HepG2 (cell line): ENCODE measurements around the gene FHL1. TPM values are rescaled to one million over a fixed set of nuclear protein-coding genes. Genes with fewer than 3 reads are reported as not detected.

ENCODE experiments used
- ATAC-seq: fragments of 200-7000 bp; cut with Tn5 transposase; 3 replicates; pipeline ENCODE4 v1.9.1; 2020; ENCODE audit warnings: mild to moderate bottlenecking, moderate library complexity
- BruUV-seq: library from RNA; stranded (reverse); fragments of 400-500 nt; replicated peaks from 2 replicates; lab custom pipeline; 2021; lab: Mats Ljungman, UMichigan
- CTCF ChIA-PET: fragments of 300-600 bp; formaldehyde crosslinking; extraction: SDS; loops from one replicate; lab custom pipeline; 2021; ENCODE audit warnings: low total read pairs, inconsistent platforms, low intra/inter-chr PET ratio; lab: Yijun Ruan, JAX
- POLR2A ChIA-PET: fragments of 350-600 bp; sonication (Branson Sonifier 250); formaldehyde crosslinking; loops from one replicate; lab custom pipeline; 2020; ENCODE audit warnings: antibody characterized with exemption, inconsistent platforms; lab: Yijun Ruan, JAX
- DNase-seq: peaks from one replicate; pipeline ENCODE4 v3.0.0-alpha.2; 2015; ENCODE audit warnings: low spot score
- FAIRE-seq: peaks from 3 replicates; lab custom pipeline; 2011; peaks lifted over from hg19 to GRCh38; lab: Jason Lieb, UNC
- H2AFZ ChIP-seq: one replicate; pipeline ENCODE4 v1.6.1; 2011; ENCODE audit warnings: low read length, inconsistent platforms
- H3K27ac ChIP-seq: fragments of 300-600 bp; 3 replicates; pipeline ENCODE4 v1.8.0; 2011; ENCODE audit warnings: mixed run types, mild to moderate bottlenecking, mixed read lengths, low read length, inconsistent platforms; ENCODE audit not compliant: insufficient read depth; ENCODE audit errors: extremely low read length
- H3K27me3 ChIP-seq, 2 experiments: fragments of 200-600 bp in 1 of 2; 2 replicates in 1 of 2; 3 replicates in 1 of 2; pipeline versions ENCODE4 v1.6.0 to v1.8.0; 2011; ENCODE audit warnings: low read length in 2 of 2, mild to moderate bottlenecking in 2 of 2, moderate library complexity in 2 of 2, inconsistent platforms in 1 of 2; ENCODE audit not compliant: insufficient read depth in 2 of 2, control insufficient read depth in 1 of 2
- H3K36me3 ChIP-seq, 2 experiments: fragments of 200-600 bp in 1 of 2; replicated peaks in 1 of 2; 2 replicates in 1 of 2; 3 replicates in 1 of 2; pipeline versions ENCODE4 v1.5.1 to v1.8.0; 2011; ENCODE audit warnings: low read length in 2 of 2, inconsistent platforms in 1 of 2; ENCODE audit not compliant: insufficient read depth in 2 of 2, control insufficient read depth in 1 of 2
- H3K4me1 ChIP-seq: 2 replicates; pipeline ENCODE4 v1.5.1; 2012; ENCODE audit warnings: low read length, inconsistent platforms; ENCODE audit not compliant: insufficient read depth
- H3K4me2 ChIP-seq: 2 replicates; pipeline ENCODE4 v1.6.0; 2011; ENCODE audit warnings: low read depth, low read length, inconsistent platforms
- H3K4me3 ChIP-seq, 3 experiments: fragments of 200-600 bp in 1 of 3; sonication (generic), shearing (Covaris generic) in 1 of 3; replicated peaks in 1 of 3; 2 replicates each; pipeline ENCODE4 v1.5.1; 2011 to 2016; ENCODE audit warnings: low read length in 3 of 3, inconsistent platforms in 2 of 3, low read depth in 2 of 3, mild to moderate bottlenecking in 2 of 3, control low read depth in 1 of 3, mixed read lengths in 1 of 3; ENCODE audit not compliant: insufficient read depth in 1 of 3
- H3K79me2 ChIP-seq: one replicate; pipeline ENCODE4 v1.6.1; 2011; ENCODE audit warnings: low read length, inconsistent platforms; ENCODE audit not compliant: insufficient read depth
- H3K9ac ChIP-seq: 2 replicates; pipeline ENCODE4 v1.6.0; 2011; ENCODE audit warnings: mild to moderate bottlenecking, low read depth, low read length, inconsistent platforms; ENCODE audit not compliant: insufficient read depth
- H3K9me3 ChIP-seq: 2 replicates; pipeline ENCODE4 v1.5.1; 2012; ENCODE audit warnings: mild to moderate bottlenecking, low read length
- H4K20me1 ChIP-seq: 2 replicates; pipeline ENCODE4 v1.6.0; 2011; ENCODE audit warnings: inconsistent platforms, mild to moderate bottlenecking, low read length, moderate library complexity; ENCODE audit not compliant: insufficient read depth
- ARID2 ChIP-seq: sonication (generic); formaldehyde crosslinking; IDR thresholded peaks from 2 replicates; pipeline ENCODE4 v1.8.1; 2022; ENCODE audit warnings: mild to moderate bottlenecking, missing genetic modification reagents, borderline replicate concordance
- ATF7 ChIP-seq, 2 experiments: fragments of 450-650 bp in 1 of 2; sonication (generic) in 1 of 2; formaldehyde crosslinking in 1 of 2; IDR thresholded peaks; 2 replicates each; pipeline versions ENCODE4 v1.4.0 to v1.6.1; 2016 to 2020; ENCODE audit warnings: antibody characterized with exemption in 1 of 2, mild to moderate bottlenecking in 1 of 2, missing genetic modification reagents in 1 of 2
- ETV5 ChIP-seq: IDR thresholded peaks from 2 replicates; pipeline ENCODE4 v1.6.1; 2018; ENCODE audit warnings: missing biosample characterization, missing genetic modification reagents, inconsistent platforms, borderline replicate concordance
- GATAD1 ChIP-seq: IDR thresholded peaks from 2 replicates; pipeline ENCODE4 v1.6.1; 2016; ENCODE audit warnings: missing genetic modification reagents, missing compliant biosample characterization
- MIXL1 ChIP-seq: IDR thresholded peaks from 2 replicates; pipeline ENCODE4 v1.6.1; 2016
- MXI1 ChIP-seq: IDR thresholded peaks from 3 replicates; pipeline ENCODE4 v1.6.1; 2012; ENCODE audit warnings: low read depth, low read length, inconsistent platforms, borderline replicate concordance
- SAFB2 ChIP-seq: sonication (generic); formaldehyde crosslinking; IDR thresholded peaks from 2 replicates; pipeline ENCODE4 v1.5.1; 2020; ENCODE audit warnings: missing genetic modification reagents, low read depth, mild to moderate bottlenecking, borderline replicate concordance
- ZNF138 ChIP-seq: sonication (generic); formaldehyde crosslinking; IDR thresholded peaks from 2 replicates; pipeline ENCODE4 v1.5.0; 2020; ENCODE audit warnings: mild to moderate bottlenecking, low read depth, missing genetic modification reagents
- ZNF337 ChIP-seq: sonication (generic); formaldehyde crosslinking; IDR thresholded peaks from 2 replicates; pipeline ENCODE4 v1.5.1; 2020; ENCODE audit warnings: missing genetic modification reagents, low read depth, mild to moderate bottlenecking, borderline replicate concordance
- ZNF383 ChIP-seq: sonication (generic); formaldehyde crosslinking; IDR thresholded peaks from 2 replicates; pipeline ENCODE4 v1.4.0; 2020; ENCODE audit warnings: missing genetic modification reagents, mild to moderate bottlenecking, borderline replicate concordance
- ZNF431 ChIP-seq: sonication (generic); formaldehyde crosslinking; IDR thresholded peaks from 2 replicates; pipeline ENCODE4 v1.9.0; 2022; ENCODE audit warnings: missing genetic modification reagents, low read depth, mild to moderate bottlenecking, borderline replicate concordance
- ZNF552 ChIP-seq: sonication (generic); formaldehyde crosslinking; IDR thresholded peaks from 2 replicates; pipeline ENCODE4 v1.9.0; 2022; ENCODE audit warnings: missing genetic modification reagents, mild to moderate bottlenecking, borderline replicate concordance
- WGBS: methylation state at CpG from one replicate; pipeline ENCODE4 v1.1.6; 2017; ENCODE audit warnings: low lambda C conversion rate; 5-methylcytosine and 5-hydroxymethylcytosine counted together
- in situ Hi-C: cut with HindIII; loops from 2 replicates; pipeline ENCODE4 v1.10.0; 2017; ENCODE audit warnings: low pct_unique_long_range_greater_than_20kb; ENCODE audit not compliant: extremely low pct_ligation_motif_present
- intact Hi-C: fragments of 100-400 bp; cut with micrococcal nuclease; formaldehyde crosslinking; loops from one replicate; pipeline ENCODE4 v1.10.0; 2022; ENCODE audit not compliant: unreplicated experiment
- polyA plus RNA-seq, 8 experiments: library from polyadenylated mRNA; depleted of rRNA in 3 of 8; stranded (reverse) in 7 of 8; unstranded in 1 of 8; fragments of >200 nt; fragmentation: Illumina TruSeq in 4 of 8; extraction: Trizol in 4 of 8; gene quantifications; 2 replicates each; pipeline versions ENCODE4 v1.2.1 to v1.2.3, GENCODE V29; 2011 to 2016; ENCODE audit warnings: low read depth in 4 of 8, missing spikeins in 1 of 8, mixed read lengths in 1 of 8; ENCODE audit not compliant: insufficient read depth in 1 of 8
- total RNA-seq, 5 experiments: library from RNA; depleted of rRNA; stranded (reverse); fragments of >200 nt; fragmentation: Illumina TruSeq; extraction: Trizol; gene quantifications; 2 replicates each; pipeline ENCODE4 v1.2.3, GENCODE V29; 2016; ENCODE audit warnings: low read depth in 1 of 5
- TF ChIP-seq, protein P1 (sequence below): sonication (generic); formaldehyde crosslinking; IDR thresholded peaks from 2 replicates; pipeline ENCODE4 v1.4.0; 2020; ENCODE audit warnings: low read depth, missing genetic modification reagents
- TF ChIP-seq, protein P2 (sequence below): sonication (generic); formaldehyde crosslinking; IDR thresholded peaks from 2 replicates; pipeline ENCODE4 v1.4.0; 2020; ENCODE audit warnings: missing genetic modification reagents

The FHL1 gene
- total and polyA plus RNA-seq, 2 of the 13 experiments (the other 11 are each of a cell fraction or from before 2014, with no cell fraction given) = 0.33 TPM; not detected in 1

DNA sequence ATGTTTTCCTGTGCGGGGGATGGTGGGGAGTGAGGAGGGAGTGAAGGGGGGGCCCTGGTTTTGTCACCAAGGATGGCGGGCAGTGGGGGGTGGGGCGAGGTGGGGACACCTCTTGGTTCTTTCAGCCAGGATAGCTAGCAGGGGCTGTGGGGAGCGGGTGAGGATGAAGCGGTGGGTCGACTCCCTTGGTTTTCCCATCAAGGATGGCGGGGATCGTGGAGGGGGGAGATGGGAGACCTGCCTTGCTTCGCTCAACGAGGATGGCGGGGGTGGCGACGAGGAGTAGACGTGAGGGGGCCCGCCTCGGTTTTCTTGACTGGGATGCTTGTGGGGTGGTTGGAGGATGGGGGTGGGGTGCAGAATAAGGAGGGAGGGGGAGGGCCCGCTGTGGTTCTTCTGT lies 643 bp downstream of the FHL1 start:
- no peaks in the 10 kb centered on the region for H3K36me3 ChIP-seq
- H3K79me2 ChIP-seq = no peaks in the 10 kb centered on the region
- TF ChIP-seq ZNF383 (CRISPR knock-in tag) (no peak), ETV5 (CRISPR knock-in tag) (no peak)
- TF ChIP-seq, protein P1, sequence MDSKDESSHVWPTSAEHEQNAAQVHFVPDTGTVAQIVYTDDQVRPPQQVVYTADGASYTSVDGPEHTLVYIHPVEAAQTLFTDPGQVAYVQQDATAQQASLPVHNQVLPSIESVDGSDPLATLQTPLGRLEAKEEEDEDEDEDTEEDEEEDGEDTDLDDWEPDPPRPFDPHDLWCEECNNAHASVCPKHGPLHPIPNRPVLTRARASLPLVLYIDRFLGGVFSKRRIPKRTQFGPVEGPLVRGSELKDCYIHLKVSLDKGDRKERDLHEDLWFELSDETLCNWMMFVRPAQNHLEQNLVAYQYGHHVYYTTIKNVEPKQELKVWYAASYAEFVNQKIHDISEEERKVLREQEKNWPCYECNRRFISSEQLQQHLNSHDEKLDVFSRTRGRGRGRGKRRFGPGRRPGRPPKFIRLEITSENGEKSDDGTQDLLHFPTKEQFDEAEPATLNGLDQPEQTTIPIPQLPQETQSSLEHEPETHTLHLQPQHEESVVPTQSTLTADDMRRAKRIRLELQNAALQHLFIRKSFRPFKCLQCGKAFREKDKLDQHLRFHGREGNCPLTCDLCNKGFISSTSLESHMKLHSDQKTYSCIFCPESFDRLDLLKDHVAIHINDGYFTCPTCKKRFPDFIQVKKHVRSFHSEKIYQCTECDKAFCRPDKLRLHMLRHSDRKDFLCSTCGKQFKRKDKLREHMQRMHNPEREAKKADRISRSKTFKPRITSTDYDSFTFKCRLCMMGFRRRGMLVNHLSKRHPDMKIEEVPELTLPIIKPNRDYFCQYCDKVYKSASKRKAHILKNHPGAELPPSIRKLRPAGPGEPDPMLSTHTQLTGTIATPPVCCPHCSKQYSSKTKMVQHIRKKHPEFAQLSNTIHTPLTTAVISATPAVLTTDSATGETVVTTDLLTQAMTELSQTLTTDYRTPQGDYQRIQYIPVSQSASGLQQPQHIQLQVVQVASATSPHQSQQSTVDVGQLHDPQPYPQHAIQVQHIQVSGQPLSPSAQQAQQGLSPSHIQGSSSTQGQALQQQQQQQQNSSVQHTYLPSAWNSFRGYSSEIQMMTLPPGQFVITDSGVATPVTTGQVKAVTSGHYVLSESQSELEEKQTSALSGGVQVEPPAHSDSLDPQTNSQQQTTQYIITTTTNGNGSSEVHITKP (CRISPR knock-in tag) = no peak
- TF ChIP-seq, all 625 proteins: peak for 0
- WGBS = 63% methylated on average over 15 of the region's 17 CpGs
- ChIA-PET CTCF (no interaction called here), POLR2A (no interaction called here)
- no peak overlapping the region for H3K4me3 ChIP-seq
- no TSS peak for BruUV-seq
- H3K27ac ChIP-seq = no peak overlapping the region
- ATAC-seq (no peak), FAIRE-seq (no peak), DNase-seq (no peak)
- H3K27me3 ChIP-seq = peaks cover 0 to 10% of the 10 kb centered on the region in 2 experiments; a peak in 2 of 5 replicates
- in situ Hi-C loops = no loop called here
- intact Hi-C loops = no loop called here
- no peaks in the 10 kb centered on the region for H3K9me3 ChIP-seq
- no peak overlapping the region for H2AFZ ChIP-seq
- H3K4me1 ChIP-seq = no peaks in the 10 kb centered on the region
- H4K20me1 ChIP-seq = no peaks in the 10 kb centered on the region
- no peak overlapping the region for H3K4me2 ChIP-seq
- H3K9ac ChIP-seq = no peak overlapping the region

DNA sequence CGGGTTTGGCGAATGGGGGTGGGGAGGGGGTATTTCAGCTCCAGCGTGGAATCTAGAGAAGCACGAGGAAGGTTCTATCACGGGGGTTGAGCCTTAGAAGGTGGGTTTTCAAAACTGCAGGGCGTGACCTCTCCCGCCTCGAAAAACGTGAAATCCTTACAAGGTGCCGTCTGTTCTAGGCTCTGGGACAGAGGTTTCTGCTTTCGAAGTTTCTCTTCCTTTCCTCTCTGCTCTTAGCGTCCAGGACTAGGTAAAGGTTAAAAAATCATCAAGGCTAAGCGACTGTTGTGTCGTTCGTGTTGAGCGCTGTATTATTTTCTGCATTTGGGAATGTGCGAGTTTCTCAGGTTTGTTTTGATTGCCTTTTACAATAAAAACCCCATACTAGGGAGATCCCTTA lies 1.1 kb downstream of the FHL1 start:
- Histone ChIP-seq H4K20me1 (no peaks in the 10 kb centered on the region), H3K27ac (no peak overlapping the region), H2AFZ (no peak overlapping the region), H3K4me3 (no peak overlapping the region), H3K27me3 (peaks cover 0 to 10% of the 10 kb centered on the region in 2 experiments; a peak in 2 of 5 replicates), H3K4me2 (no peak overlapping the region), H3K36me3 (no peaks in the 10 kb centered on the region), H3K79me2 (no peaks in the 10 kb centered on the region), H3K9ac (no peak overlapping the region), H3K9me3 (no peaks in the 10 kb centered on the region), H3K4me1 (no peaks in the 10 kb centered on the region)
- POLR2A ChIA-PET = no interaction called here
- DNase-seq = no peak
- CTCF ChIA-PET = no interaction called here
- WGBS = 51% methylated on average over 17 of the region's 17 CpGs
- no peak for FAIRE-seq
- ATAC-seq = no peak
- in situ Hi-C loops = no loop called here
- BruUV-seq = no TSS peak
- intact Hi-C loops = no loop called here
- TF ChIP-seq ZNF337 (CRISPR knock-in tag) = no peak
- TF ChIP-seq ZNF431 (CRISPR knock-in tag) = no peak
- TF ChIP-seq ATF7 (IDR thresholded peaks at IDR 0.05) = no peak
- no peak for TF ChIP-seq ATF7 (CRISPR knock-in tag; IDR thresholded peaks at IDR 0.05)
- no peak for TF ChIP-seq ARID2 (CRISPR knock-in tag)
- no peak for TF ChIP-seq GATAD1 (CRISPR knock-in tag)
- TF ChIP-seq MIXL1 = no peak
- TF ChIP-seq, protein P2, sequence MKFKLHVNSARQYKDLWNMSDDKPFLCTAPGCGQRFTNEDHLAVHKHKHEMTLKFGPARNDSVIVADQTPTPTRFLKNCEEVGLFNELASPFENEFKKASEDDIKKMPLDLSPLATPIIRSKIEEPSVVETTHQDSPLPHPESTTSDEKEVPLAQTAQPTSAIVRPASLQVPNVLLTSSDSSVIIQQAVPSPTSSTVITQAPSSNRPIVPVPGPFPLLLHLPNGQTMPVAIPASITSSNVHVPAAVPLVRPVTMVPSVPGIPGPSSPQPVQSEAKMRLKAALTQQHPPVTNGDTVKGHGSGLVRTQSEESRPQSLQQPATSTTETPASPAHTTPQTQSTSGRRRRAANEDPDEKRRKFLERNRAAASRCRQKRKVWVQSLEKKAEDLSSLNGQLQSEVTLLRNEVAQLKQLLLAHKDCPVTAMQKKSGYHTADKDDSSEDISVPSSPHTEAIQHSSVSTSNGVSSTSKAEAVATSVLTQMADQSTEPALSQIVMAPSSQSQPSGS (CRISPR knock-in tag) = no peak
- TF ChIP-seq MXI1 = no peak
- TF ChIP-seq ZNF138 = no peak
- no peak for TF ChIP-seq SAFB2 (CRISPR knock-in tag)
- TF ChIP-seq ZNF552 (CRISPR knock-in tag) = no peak
